ENCODE results near the gene MYMK.

Gene MYMK

GRCh38 chr9:133474215-133474614, 50.5 kb downstream of the MYMK start:
- TF ChIP-seq CTCF (IDR thresholded peaks at IDR 0.05; ENCODE audit: low read depth, low read length) = no peak
- in situ Hi-C loops (cut with HindIII; ENCODE audit: low sequenced_read_pairs) = no loop called here
- DNase-seq (ENCODE audit: low read depth, low spot score) = no peak
- H3K4me3 ChIP-seq (ENCODE audit: low read depth, low read length) = no peak overlapping the region

GRCh38 chr9:133473743-133474142, 51.0 kb downstream of the MYMK start:
- in situ Hi-C loops (cut with HindIII; ENCODE audit: low sequenced_read_pairs) = no loop called here
- TF ChIP-seq CTCF (IDR thresholded peaks at IDR 0.05; ENCODE audit: low read depth, low read length) = no peak
- H3K4me3 ChIP-seq (ENCODE audit: low read depth, low read length) = no peak overlapping the region
- DNase-seq (ENCODE audit: low read depth, low spot score) = no peak

GRCh38 chr9:133472753-133473378, 51.9 kb downstream of the MYMK start:
- in situ Hi-C loops (cut with HindIII; ENCODE audit: low sequenced_read_pairs) = no loop called here
- TF ChIP-seq CTCF (IDR thresholded peaks at IDR 0.05; ENCODE audit: low read depth, low read length) = no peak
- no peak for DNase-seq (ENCODE audit: low read depth, low spot score)
- no peak overlapping the region for H3K4me3 ChIP-seq (ENCODE audit: low read depth, low read length)

GRCh38 chr9:133472277-133472645, 52.5 kb downstream of the MYMK start:
- DNase-seq (ENCODE audit: low read depth, low spot score) = no peak
- H3K4me3 ChIP-seq (ENCODE audit: low read depth, low read length) = no peak overlapping the region
- TF ChIP-seq CTCF (IDR thresholded peaks at IDR 0.05; ENCODE audit: low read depth, low read length) = no peak
- in situ Hi-C loops (cut with HindIII; ENCODE audit: low sequenced_read_pairs) = no loop called here

GRCh38 chr9:133471551-133472276, 53.0 kb downstream of the MYMK start:
- in situ Hi-C loops (cut with HindIII; ENCODE audit: low sequenced_read_pairs) = no loop called here
- H3K4me3 ChIP-seq (ENCODE audit: low read depth, low read length) = no peak overlapping the region
- no peak for DNase-seq (ENCODE audit: low read depth, low spot score)
- no peak for TF ChIP-seq CTCF (IDR thresholded peaks at IDR 0.05; ENCODE audit: low read depth, low read length)

GRCh38 chr9:133470988-133471387, 53.8 kb downstream of the MYMK start:
- TF ChIP-seq CTCF (IDR thresholded peaks at IDR 0.05; ENCODE audit: low read depth, low read length) = no peak
- no peak overlapping the region for H3K4me3 ChIP-seq (ENCODE audit: low read depth, low read length)
- no peak for DNase-seq (ENCODE audit: low read depth, low spot score)
- in situ Hi-C loops (cut with HindIII; ENCODE audit: low sequenced_read_pairs) = no loop called here

All from astrocyte of the spinal cord (primary cell).